Measurements from ENCODE around the gene UVRAG. TPM values are rescaled to one million over a fixed set of nuclear protein-coding genes. Genes with fewer than 3 reads are reported as not detected.
"Not testable (repeated sequence)": the region's sequence is repeated elsewhere in the genome, so short reads cannot be mapped to it uniquely, and the experiment has no call there.

The UVRAG gene
- total and polyA plus RNA-seq, 4 experiments from 2014 or later: 11.2 to 32.2 (median 21.3) TPM

DNA sequence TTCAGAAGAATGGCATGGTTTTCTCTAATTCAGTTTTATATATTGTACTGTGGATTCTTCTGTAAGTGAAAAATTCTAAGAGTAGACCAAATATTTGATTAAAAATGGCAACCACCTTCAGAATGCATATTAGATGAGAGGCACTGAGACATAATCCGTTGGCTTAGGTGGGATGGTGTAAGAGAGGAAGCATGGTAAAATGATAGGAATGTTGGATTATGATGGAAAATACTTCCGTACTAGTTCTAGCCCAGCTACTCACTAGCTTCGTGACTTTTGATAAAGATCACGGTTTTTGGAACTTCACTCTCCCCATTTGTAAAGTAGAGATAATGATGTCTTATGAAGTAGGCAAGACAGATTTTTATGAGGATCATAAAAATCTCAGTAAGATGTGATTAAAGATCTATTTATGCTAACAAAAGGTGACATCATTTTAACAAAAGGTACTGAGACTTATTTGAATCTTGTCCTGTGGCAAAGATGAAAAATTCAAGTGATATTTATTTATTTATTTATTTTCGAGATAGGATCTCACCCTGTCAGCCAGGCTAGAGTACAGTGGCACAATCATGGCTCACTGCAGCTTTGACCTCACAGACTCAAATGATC is 37.5 kb downstream of the UVRAG start:
- intact Hi-C loops (cut with micrococcal nuclease): no loop called here
- DNase-seq: no peak
- ChIA-PET POLR2A (ENCODE audit: partially characterized antibody) (no interaction called here), CTCF (ENCODE audit: partially characterized antibody) (interaction anchor here (1.1 to 6.4 kb wide), 2 partner anchors 14 to 50 kb away, joined by 3 to 22 read pairs; no protein-coding TSS in a partner anchor)
- Histone ChIP-seq H3K4me3 (ENCODE audit: low read length in 2 of 2) (no peak overlapping the region), H3K4me1 (ENCODE audit: insufficient read depth, low read length) (peaks cover 14% of the 10 kb centered on the region), H3K27ac (ENCODE audit: low read depth, low read length) (no peak overlapping the region), H3K9me3 (ENCODE audit: control insufficient read depth in 1 of 2, low read length in 2 of 2) (no peaks in the 10 kb centered on the region), H3K36me3 (ENCODE audit: insufficient read depth, low read length) (no peaks in the 10 kb centered on the region), H3K27me3 (ENCODE audit: insufficient read depth, low read length) (no peaks in the 10 kb centered on the region)
- H3K4me1 Mint-ChIP-seq: peaks cover 23 to 36% (median 29%) of the 10 kb centered on the region in 4 donors
- no peak overlapping the region for H3K4me3 Mint-ChIP-seq
- H3K27ac Mint-ChIP-seq: no peak overlapping the region
- H3K27me3 Mint-ChIP-seq: no peaks in the 10 kb centered on the region
- peaks cover 22 to 24% of the 10 kb centered on the region in 2 donors for H3K36me3 Mint-ChIP-seq
- H3K9me3 Mint-ChIP-seq: no peaks in the 10 kb centered on the region

DNA sequence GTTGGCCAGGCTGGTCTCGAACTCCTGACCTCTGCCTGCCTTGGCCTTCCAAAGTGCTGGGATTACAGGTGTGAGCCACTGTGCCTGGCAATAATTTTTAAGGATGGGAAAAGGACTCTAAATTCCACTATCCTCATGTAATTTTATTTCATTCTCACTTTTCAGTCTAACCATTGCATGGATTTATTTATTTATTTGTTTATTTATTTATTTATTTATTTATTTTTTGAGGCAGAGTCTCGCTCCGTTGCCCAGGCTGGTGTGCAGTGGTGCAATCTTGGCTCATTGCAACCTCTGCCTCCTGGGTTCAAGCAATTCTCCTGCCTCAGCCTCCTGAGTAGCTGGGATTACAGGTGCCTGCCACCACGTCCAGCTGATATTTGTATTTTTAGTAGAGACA is 38.6 kb downstream of the UVRAG start:
- H3K27me3 Mint-ChIP-seq; POLR2A ChIA-PET (ENCODE audit: partially characterized antibody); H3K27me3 ChIP-seq (ENCODE audit: insufficient read depth, low read length); H3K4me3 Mint-ChIP-seq; H3K9me3 Mint-ChIP-seq; H3K27ac Mint-ChIP-seq; H3K27ac ChIP-seq (ENCODE audit: low read depth, low read length); intact Hi-C loops (cut with micrococcal nuclease); DNase-seq; H3K9me3 ChIP-seq (ENCODE audit: control insufficient read depth in 1 of 2, low read length in 2 of 2); H3K36me3 ChIP-seq (ENCODE audit: insufficient read depth, low read length); H3K4me3 ChIP-seq (ENCODE audit: low read length in 2 of 2): not testable (repeated sequence)
- peaks cover 24% of the 10 kb centered on the region in 2 donors for H3K36me3 Mint-ChIP-seq
- H3K4me1 ChIP-seq (ENCODE audit: insufficient read depth, low read length): peaks cover 14% of the 10 kb centered on the region
- CTCF ChIA-PET (ENCODE audit: partially characterized antibody): interaction anchor here (1.0 to 6.4 kb wide), 3 partner anchors 11 to 50 kb away, joined by 4 to 22 read pairs (median 5); no protein-coding TSS in a partner anchor
- peaks cover 23 to 41% (median 35%) of the 10 kb centered on the region in 4 donors for H3K4me1 Mint-ChIP-seq

DNA sequence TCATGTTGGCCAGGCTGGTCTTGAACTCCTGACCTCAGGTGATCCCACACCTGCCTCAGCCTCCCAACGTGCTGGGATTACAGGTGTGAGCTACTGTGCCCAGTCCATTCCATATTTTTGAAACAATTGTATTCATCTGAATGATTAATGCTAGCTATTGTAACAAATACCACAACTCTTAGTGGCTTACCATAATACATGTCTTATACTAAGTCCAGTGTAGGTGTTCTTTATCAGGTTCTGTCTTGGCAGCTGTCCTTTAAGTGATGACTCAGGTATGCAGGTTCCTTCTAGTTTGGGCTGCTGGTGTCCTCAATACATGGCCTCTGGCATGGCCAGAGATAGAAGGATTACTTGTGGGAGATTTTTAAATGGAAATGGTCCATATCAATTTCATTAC is 39.0 kb downstream of the UVRAG start:
- Mint-ChIP-seq H3K27ac (no peak overlapping the region), H3K4me1 (peaks cover 23 to 40% (median 34%) of the 10 kb centered on the region in 4 donors), H3K9me3 (no peaks in the 10 kb centered on the region), H3K4me3 (no peak overlapping the region), H3K36me3 (peaks cover 24% of the 10 kb centered on the region in 2 donors), H3K27me3 (no peaks in the 10 kb centered on the region)
- intact Hi-C loops (cut with micrococcal nuclease): no loop called here
- Histone ChIP-seq H3K4me1 (ENCODE audit: insufficient read depth, low read length) (peaks cover 14% of the 10 kb centered on the region), H3K27me3 (ENCODE audit: insufficient read depth, low read length) (no peaks in the 10 kb centered on the region), H3K9me3 (ENCODE audit: control insufficient read depth in 1 of 2, low read length in 2 of 2) (no peaks in the 10 kb centered on the region), H3K36me3 (ENCODE audit: insufficient read depth, low read length) (no peaks in the 10 kb centered on the region), H3K4me3 (ENCODE audit: low read length in 2 of 2) (no peak overlapping the region), H3K27ac (ENCODE audit: low read depth, low read length) (no peak overlapping the region)
- POLR2A ChIA-PET (ENCODE audit: partially characterized antibody): no interaction called here
- no peak for DNase-seq
- CTCF ChIA-PET (ENCODE audit: partially characterized antibody): interaction anchor here (1.0 to 6.4 kb wide), 3 partner anchors 10 to 51 kb away, joined by 4 to 22 read pairs (median 5); no protein-coding TSS in a partner anchor

DNA sequence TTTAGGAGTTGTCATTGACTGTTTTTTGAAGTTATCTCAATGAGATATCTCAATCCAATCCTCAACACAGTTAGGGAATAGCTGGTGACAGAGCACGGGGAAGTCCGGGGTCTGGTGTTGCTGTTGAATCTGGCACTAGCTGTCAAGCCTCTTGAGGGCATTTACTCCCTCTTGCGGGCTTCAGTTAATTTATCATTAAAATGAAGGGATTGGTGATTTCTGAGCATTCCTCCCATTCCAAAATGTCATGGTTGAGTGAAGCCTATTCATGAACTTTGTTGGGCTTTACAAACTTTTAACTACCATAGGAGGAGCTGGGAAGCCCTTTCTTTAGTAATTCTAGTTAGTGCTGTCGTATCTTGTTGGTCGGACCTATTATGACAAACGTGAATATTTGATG is 40.2 kb downstream of the UVRAG start:
- H3K27ac Mint-ChIP-seq: no peak overlapping the region
- no peaks in the 10 kb centered on the region for H3K9me3 Mint-ChIP-seq
- H3K27me3 Mint-ChIP-seq: no peaks in the 10 kb centered on the region
- DNase-seq: no peak
- peaks cover 24% of the 10 kb centered on the region in 2 donors for H3K36me3 Mint-ChIP-seq
- CTCF ChIA-PET (ENCODE audit: partially characterized antibody): interaction anchor here (1.0 to 6.4 kb wide), 2 partner anchors 12 to 149 kb away, joined by 3 to 22 read pairs; no protein-coding TSS in a partner anchor
- Histone ChIP-seq H3K27me3 (ENCODE audit: insufficient read depth, low read length) (no peaks in the 10 kb centered on the region), H3K9me3 (ENCODE audit: control insufficient read depth in 1 of 2, low read length in 2 of 2) (no peaks in the 10 kb centered on the region), H3K36me3 (ENCODE audit: insufficient read depth, low read length) (no peaks in the 10 kb centered on the region), H3K4me3 (ENCODE audit: low read length in 2 of 2) (no peak overlapping the region), H3K4me1 (ENCODE audit: insufficient read depth, low read length) (peaks cover 8% of the 10 kb centered on the region), H3K27ac (ENCODE audit: low read depth, low read length) (no peak overlapping the region)
- no peak overlapping the region for H3K4me3 Mint-ChIP-seq
- peaks cover 21 to 38% (median 27%) of the 10 kb centered on the region in 4 donors for H3K4me1 Mint-ChIP-seq
- POLR2A ChIA-PET (ENCODE audit: partially characterized antibody): no interaction called here
- intact Hi-C loops (cut with micrococcal nuclease): no loop called here

DNA sequence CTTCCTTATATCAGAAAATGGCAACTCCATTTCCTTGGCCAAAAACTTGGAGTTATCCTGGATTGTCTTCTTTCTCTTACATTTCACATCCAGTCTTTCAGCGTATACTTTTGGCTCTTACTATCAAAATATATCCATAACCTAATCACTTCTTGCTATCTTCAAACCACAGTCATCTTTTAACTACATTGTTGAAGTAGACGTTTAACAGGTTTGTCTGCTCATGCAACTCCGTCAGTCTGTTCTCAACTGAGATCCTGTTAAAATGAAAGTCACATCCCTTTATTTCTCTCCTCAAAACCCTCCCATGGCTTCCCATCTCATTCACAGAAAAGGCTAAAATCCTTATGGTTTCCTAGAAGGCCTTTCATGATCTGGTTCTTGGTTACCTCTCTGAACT is 41.9 kb downstream of the UVRAG start:
- Histone ChIP-seq H3K9me3 (ENCODE audit: control insufficient read depth in 1 of 2, low read length in 2 of 2) (no peaks in the 10 kb centered on the region), H3K36me3 (ENCODE audit: insufficient read depth, low read length) (no peaks in the 10 kb centered on the region), H3K27me3 (ENCODE audit: insufficient read depth, low read length) (no peaks in the 10 kb centered on the region), H3K4me1 (ENCODE audit: insufficient read depth, low read length) (no peaks in the 10 kb centered on the region), H3K27ac (ENCODE audit: low read depth, low read length) (no peak overlapping the region), H3K4me3 (ENCODE audit: low read length in 2 of 2) (no peak overlapping the region)
- CTCF ChIA-PET (ENCODE audit: partially characterized antibody): interaction anchor here (0.6 to 1.5 kb wide), 3 partner anchors 8 to 53 kb away, joined by 3 to 6 read pairs (median 3); no protein-coding TSS in a partner anchor
- Mint-ChIP-seq H3K4me3 (no peak overlapping the region), H3K27ac (peak overlapping the region in 2 of 7 donors; percentile 36 to 76), H3K9me3 (no peaks in the 10 kb centered on the region), H3K36me3 (peaks cover 19 to 24% of the 10 kb centered on the region in 2 donors), H3K4me1 (peaks cover 11 to 23% (median 17%) of the 10 kb centered on the region in 4 donors), H3K27me3 (no peaks in the 10 kb centered on the region)
- no peak for DNase-seq
- POLR2A ChIA-PET (ENCODE audit: partially characterized antibody): no interaction called here
- intact Hi-C loops (cut with micrococcal nuclease): no loop called here

DNA sequence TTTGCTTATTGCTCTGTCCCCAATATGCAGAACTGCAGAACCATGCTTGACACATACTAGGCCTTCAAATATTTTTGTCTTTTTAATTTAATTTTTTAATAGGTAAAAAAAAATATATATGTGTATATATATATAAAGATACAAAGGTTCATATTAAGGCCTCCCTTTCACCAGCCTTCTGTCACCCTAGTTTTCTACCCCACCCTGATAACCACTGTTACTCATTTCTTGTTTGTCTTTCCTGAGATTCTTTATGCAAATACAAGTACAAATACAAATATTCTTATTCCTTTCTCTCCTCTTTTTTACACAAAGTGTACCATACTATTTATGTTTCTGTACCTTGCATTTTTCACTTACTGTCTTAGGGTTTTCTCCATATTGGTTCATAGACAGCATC is 43.0 kb downstream of the UVRAG start:
- H3K27ac Mint-ChIP-seq: peak overlapping the region in 1 of 7 donors; percentile 64
- H3K9me3 ChIP-seq (ENCODE audit: control insufficient read depth in 1 of 2, low read length in 2 of 2): no peaks in the 10 kb centered on the region
- peaks cover 13 to 26% (median 18%) of the 10 kb centered on the region in 4 donors for H3K4me1 Mint-ChIP-seq
- H3K9me3 Mint-ChIP-seq: no peaks in the 10 kb centered on the region
- no peaks in the 10 kb centered on the region for H3K36me3 ChIP-seq (ENCODE audit: insufficient read depth, low read length)
- H3K36me3 Mint-ChIP-seq: peaks cover 25 to 26% of the 10 kb centered on the region in 2 donors
- POLR2A ChIA-PET (ENCODE audit: partially characterized antibody): no interaction called here
- no peak for DNase-seq
- no peaks in the 10 kb centered on the region for H3K27me3 ChIP-seq (ENCODE audit: insufficient read depth, low read length)
- H3K27me3 Mint-ChIP-seq: no peaks in the 10 kb centered on the region
- H3K4me1 ChIP-seq (ENCODE audit: insufficient read depth, low read length): no peaks in the 10 kb centered on the region
- no peak overlapping the region for H3K27ac ChIP-seq (ENCODE audit: low read depth, low read length)
- H3K4me3 ChIP-seq (ENCODE audit: low read length in 2 of 2): no peak overlapping the region
- H3K4me3 Mint-ChIP-seq: no peak overlapping the region
- CTCF ChIA-PET (ENCODE audit: partially characterized antibody): no interaction called here
- intact Hi-C loops (cut with micrococcal nuclease): no loop called here

DNA sequence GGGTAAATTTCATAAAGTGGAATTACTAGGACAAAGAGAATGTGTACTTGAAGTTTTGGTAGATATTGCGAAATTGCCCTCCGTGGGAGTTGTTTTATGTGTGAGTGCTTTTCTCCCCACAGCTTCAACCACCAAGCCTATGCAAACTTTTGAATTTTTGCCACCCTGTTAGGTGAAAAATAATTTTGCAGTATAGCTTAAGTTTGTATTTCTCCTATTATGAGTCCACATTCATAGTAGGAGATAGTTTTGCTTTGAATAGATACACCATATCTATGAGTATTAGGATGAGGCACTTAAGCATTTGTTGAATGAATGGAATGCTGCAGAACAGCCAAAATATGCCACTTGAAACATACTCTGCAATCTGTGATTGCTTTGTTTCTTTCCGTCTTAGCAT is 43.6 kb downstream of the UVRAG start:
- Mint-ChIP-seq H3K27me3 (no peaks in the 10 kb centered on the region), H3K27ac (no peak overlapping the region), H3K4me3 (no peak overlapping the region), H3K4me1 (peaks cover 13 to 26% (median 18%) of the 10 kb centered on the region in 4 donors), H3K9me3 (no peaks in the 10 kb centered on the region), H3K36me3 (peaks cover 25 to 27% of the 10 kb centered on the region in 2 donors)
- Histone ChIP-seq H3K4me1 (ENCODE audit: insufficient read depth, low read length) (no peaks in the 10 kb centered on the region), H3K36me3 (ENCODE audit: insufficient read depth, low read length) (no peaks in the 10 kb centered on the region), H3K27ac (ENCODE audit: low read depth, low read length) (no peak overlapping the region), H3K4me3 (ENCODE audit: low read length in 2 of 2) (no peak overlapping the region), H3K9me3 (ENCODE audit: control insufficient read depth in 1 of 2, low read length in 2 of 2) (no peaks in the 10 kb centered on the region), H3K27me3 (ENCODE audit: insufficient read depth, low read length) (no peaks in the 10 kb centered on the region)
- intact Hi-C loops (cut with micrococcal nuclease): no loop called here
- DNase-seq: no peak
- CTCF ChIA-PET (ENCODE audit: partially characterized antibody): no interaction called here
- POLR2A ChIA-PET (ENCODE audit: partially characterized antibody): no interaction called here

Data from CD4-positive, alpha-beta memory T cell (primary cell).